Duodenal mucosa (tissue), 2 donors: ENCODE results near the gene UPK1B.
"Not testable (repeated sequence)": the region's sequence is repeated elsewhere in the genome, so short reads cannot be mapped to it uniquely, and the experiment has no call there.

Experiments
- H3K27ac ChIP-seq: one replicate; pipeline ENCODE4 v1.7.0; 2013; ENCODE audit warnings: low read depth, low read length
- H3K27me3 ChIP-seq, 2 donors: one replicate each; pipeline ENCODE4 v1.7.0; 2013; ENCODE audit warnings: low read length in 2 of 2, control low read depth in 1 of 2; ENCODE audit not compliant: insufficient read depth in 2 of 2, control insufficient read depth in 1 of 2
- H3K36me3 ChIP-seq, 2 donors: one replicate each; pipeline ENCODE4 v1.7.0; 2013; ENCODE audit warnings: low read length in 2 of 2, control low read depth in 1 of 2; ENCODE audit not compliant: insufficient read depth in 2 of 2, control insufficient read depth in 1 of 2
- H3K4me1 ChIP-seq, 2 donors: one replicate each; pipeline ENCODE4 v1.7.0; 2013; ENCODE audit warnings: low read length in 2 of 2, control low read depth in 1 of 2; ENCODE audit not compliant: insufficient read depth in 2 of 2, control insufficient read depth in 1 of 2
- H3K4me3 ChIP-seq, 2 donors: one replicate each; pipeline ENCODE4 v1.7.0; 2013; ENCODE audit warnings: low read length in 2 of 2, low read depth in 1 of 2
- H3K9ac ChIP-seq, 2 donors: one replicate each; pipeline ENCODE4 v1.7.0; 2013; ENCODE audit warnings: low read length in 2 of 2, low read depth in 1 of 2
- H3K9me3 ChIP-seq, 2 donors: one replicate each; pipeline ENCODE4 v1.7.0; 2013; ENCODE audit warnings: low read length in 2 of 2, control low read depth in 1 of 2; ENCODE audit not compliant: control insufficient read depth in 1 of 2

The UPK1B gene

DNA sequence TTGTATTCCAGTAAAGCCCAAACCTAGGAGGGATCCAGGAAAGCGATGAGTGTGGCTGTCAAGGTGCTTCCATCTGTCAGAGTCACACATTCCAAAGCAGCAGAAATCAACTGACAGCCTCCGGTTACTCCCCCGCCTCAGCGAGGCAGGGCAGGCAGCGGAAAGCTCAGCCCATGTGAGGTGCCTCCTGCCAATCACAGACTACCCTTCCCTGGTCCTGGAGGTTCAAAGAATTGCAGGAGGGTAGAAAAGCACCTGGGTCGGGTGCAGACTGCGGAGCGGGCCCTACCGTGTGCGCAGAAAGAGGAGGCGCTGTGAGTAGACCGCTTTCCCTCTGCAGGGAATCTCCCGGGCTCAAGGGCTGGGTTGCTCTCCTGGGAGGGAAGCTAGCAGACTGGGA, at the start of gene UPK1B:
TSS of gene UPK1B (plus strand) at position 274 of the 400 bp plus-strand sequence. CDS start 13,144 bp downstream, outside the sequence.
- no peaks in the 10 kb centered on the region for H3K27me3 ChIP-seq
- no peak within 1 kb of the TSS for H3K27ac ChIP-seq
- H3K9me3 ChIP-seq: no peaks in the 10 kb centered on the region
- no peak within 1 kb of the TSS for H3K9ac ChIP-seq
- no peaks in the 10 kb centered on the region for H3K36me3 ChIP-seq
- H3K4me1 ChIP-seq: no peaks in the 10 kb centered on the region
- H3K4me3 ChIP-seq: no peak within 1 kb of the TSS

GRCh38 chr3:119125342-119125741, 48.1 kb upstream of the UPK1B start:
- Histone ChIP-seq H3K4me3 (no peak overlapping the region), H3K9me3 (no peaks in the 10 kb centered on the region), H3K4me1 (no peaks in the 10 kb centered on the region), H3K27me3 (no peaks in the 10 kb centered on the region), H3K36me3 (no peaks in the 10 kb centered on the region), H3K27ac (no peak overlapping the region), H3K9ac (no peak overlapping the region)

GRCh38 chr3:119125742-119126504, 47.5 kb upstream of the UPK1B start:
- Histone ChIP-seq H3K27me3 (no peaks in the 10 kb centered on the region), H3K9me3 (no peaks in the 10 kb centered on the region), H3K4me3 (no peak overlapping the region), H3K27ac (no peak overlapping the region), H3K4me1 (no peaks in the 10 kb centered on the region), H3K9ac (no peak overlapping the region), H3K36me3 (no peaks in the 10 kb centered on the region)

- H3K9me3 ChIP-seq, H3K36me3 ChIP-seq, H3K27me3 ChIP-seq, H3K4me1 ChIP-seq, H3K9ac ChIP-seq, H3K27ac ChIP-seq, H3K4me3 ChIP-seq: not testable (repeated sequence)
Measured at GRCh38 chr3:119130291-119130690, 43.1 kb upstream of the UPK1B start.

DNA sequence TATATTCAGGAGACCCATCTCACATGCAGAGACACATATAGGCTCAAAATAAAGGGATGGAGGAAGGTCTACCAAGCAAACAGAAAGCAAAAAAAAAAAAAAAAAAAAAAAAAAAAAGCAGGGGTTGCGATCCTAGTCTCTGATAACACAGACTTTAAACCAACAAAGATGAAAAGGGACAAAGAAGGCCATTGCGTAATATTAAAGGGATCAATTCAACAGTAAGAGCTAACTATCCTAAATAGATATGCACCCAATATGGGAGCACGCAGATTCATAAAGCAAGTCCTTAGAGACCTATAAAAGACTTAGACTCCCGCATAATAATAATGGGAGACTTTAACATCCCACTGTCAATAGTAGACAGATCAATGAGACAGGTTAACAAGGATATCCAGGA, 41.1 kb upstream of the UPK1B start:
- H3K9me3 ChIP-seq, H3K4me3 ChIP-seq, H3K9ac ChIP-seq, H3K27me3 ChIP-seq, H3K36me3 ChIP-seq, H3K4me1 ChIP-seq, H3K27ac ChIP-seq: not testable (repeated sequence)

GRCh38 chr3:119139360-119139759, 34.0 kb upstream of the UPK1B start:
- H3K27ac ChIP-seq, H3K27me3 ChIP-seq, H3K9me3 ChIP-seq, H3K9ac ChIP-seq, H3K4me3 ChIP-seq, H3K4me1 ChIP-seq, H3K36me3 ChIP-seq: not testable (repeated sequence)

DNA sequence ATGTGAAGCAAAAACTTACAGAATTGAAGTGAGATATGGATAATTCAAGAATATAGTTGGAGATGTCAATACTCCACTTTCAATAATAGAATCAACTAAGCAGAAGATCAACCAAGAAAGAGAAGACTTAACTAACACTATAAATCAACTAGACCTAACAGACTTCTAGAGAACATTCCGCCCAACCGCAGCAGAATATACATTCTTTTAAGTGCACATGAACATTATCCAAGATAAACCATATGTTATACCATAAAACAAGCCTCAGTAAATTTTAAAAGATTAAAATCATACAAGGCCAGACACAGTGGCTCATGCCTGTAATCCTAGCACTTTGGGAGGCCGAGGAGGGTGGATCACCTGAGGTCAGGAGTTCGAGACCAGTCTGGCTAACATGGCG, 32.9 kb upstream of the UPK1B start:
- Histone ChIP-seq H3K9ac (no peak overlapping the region), H3K9me3 (no peaks in the 10 kb centered on the region), H3K27ac (no peak overlapping the region), H3K36me3 (no peaks in the 10 kb centered on the region), H3K4me1 (no peaks in the 10 kb centered on the region), H3K27me3 (no peaks in the 10 kb centered on the region), H3K4me3 (no peak overlapping the region)

DNA sequence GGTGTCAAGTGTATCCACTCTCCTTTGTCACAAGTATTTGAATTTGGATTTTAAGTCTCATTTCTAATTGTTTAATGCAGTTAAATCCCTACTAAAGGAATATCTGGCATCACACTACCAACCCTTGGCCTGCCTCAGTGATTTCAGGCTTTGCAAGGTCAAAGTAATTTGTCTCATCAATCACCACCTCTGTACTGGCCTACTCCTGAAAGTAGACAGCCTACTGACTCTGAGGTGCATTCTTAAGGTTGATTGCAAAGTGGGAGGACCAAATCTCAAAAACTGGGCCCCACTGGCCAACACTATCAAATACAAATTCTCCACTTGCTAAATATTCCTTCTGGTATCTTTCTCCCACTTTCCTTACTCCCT, 28.3 kb upstream of the UPK1B start:
- H3K27me3 ChIP-seq: no peaks in the 10 kb centered on the region
- no peak overlapping the region for H3K4me3 ChIP-seq
- no peak overlapping the region for H3K9ac ChIP-seq
- no peaks in the 10 kb centered on the region for H3K36me3 ChIP-seq
- H3K4me1 ChIP-seq: no peaks in the 10 kb centered on the region
- no peak overlapping the region for H3K27ac ChIP-seq
- no peaks in the 10 kb centered on the region for H3K9me3 ChIP-seq

- H3K27ac ChIP-seq: no peak within 1 kb of the TSS
- H3K27me3 ChIP-seq: no peaks in the 10 kb centered on the region
- no peaks in the 10 kb centered on the region for H3K9me3 ChIP-seq
- no peak within 1 kb of the TSS for H3K9ac ChIP-seq
- H3K36me3 ChIP-seq: no peaks in the 10 kb centered on the region
- H3K4me1 ChIP-seq: no peaks in the 10 kb centered on the region
- H3K4me3 ChIP-seq: no peak within 1 kb of the TSS
Measured at GRCh38 chr3:119145500-119146167, 27.8 kb upstream of the UPK1B start, which contains the start of gene TEX55. TSS of gene TEX55 (plus strand) at chr3:119146165. CDS start at chr3:119146190, 25 bp downstream.

DNA sequence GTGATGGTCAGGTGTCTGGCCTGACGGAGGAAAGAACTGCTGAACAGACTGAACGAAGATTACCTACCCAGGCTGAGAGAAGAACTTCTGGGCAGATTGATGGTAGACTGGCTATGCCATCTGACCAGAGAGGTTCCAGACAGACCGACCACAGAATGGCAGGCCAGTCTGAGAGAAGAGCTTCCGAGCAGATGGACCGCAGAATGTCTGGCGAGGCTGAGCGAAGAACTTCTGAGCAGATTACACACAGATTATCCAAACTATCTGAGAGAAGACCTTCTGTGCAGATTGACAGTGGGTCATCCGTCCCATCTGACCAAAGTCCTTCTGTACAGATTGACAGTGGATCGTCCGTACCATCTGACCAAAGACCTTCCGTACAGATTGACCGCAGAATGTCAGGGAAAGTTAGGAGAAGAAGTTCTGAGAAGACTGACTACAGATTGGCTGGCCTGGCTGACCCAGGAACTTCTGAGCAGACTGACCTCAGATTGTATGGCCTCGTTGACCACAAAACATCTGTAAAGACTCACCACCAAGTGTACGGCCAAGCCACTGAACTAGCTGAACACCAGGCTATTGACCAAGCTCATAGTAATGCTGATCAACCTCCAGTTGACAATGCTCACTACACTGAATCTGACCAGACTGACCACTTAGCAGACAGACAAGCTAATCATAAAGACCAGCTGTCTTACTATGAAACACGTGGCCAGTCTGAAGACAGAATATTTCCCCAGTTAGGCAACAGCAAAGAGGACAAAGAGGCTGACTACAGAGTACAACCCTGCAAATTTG, 26.6 kb upstream of the UPK1B start:
- H3K36me3 ChIP-seq: no peaks in the 10 kb centered on the region

More for the DNA sequence above, 26.6 kb upstream of the UPK1B start:
- H3K4me3 ChIP-seq: no peak overlapping the region
- H3K27ac ChIP-seq: no peak overlapping the region
- H3K9ac ChIP-seq: no peak overlapping the region
- no peaks in the 10 kb centered on the region for H3K27me3 ChIP-seq
- H3K4me1 ChIP-seq: no peaks in the 10 kb centered on the region
- H3K9me3 ChIP-seq: no peaks in the 10 kb centered on the region
